ENCODE results near the gene CFDP1.

- TF ChIP-seq POLR2AphosphoS5 (IDR thresholded peaks at IDR 0.05; ENCODE audit: low read depth) (no peak), CTCF (IDR thresholded peaks at IDR 0.05; ENCODE audit: insufficient read depth, low read length) (no peak)
These were observed 145.6 kb downstream of the CFDP1 start for GRCh38 chr16:75287708-75288107.
